Activated CD4-positive, alpha-beta T cell treated with anti-CD3 and anti-CD28 coated beads, Interleukin-10, Interleukin-2, amounts not matched to agents 100 ng/mL and 50 ng/mL, durations not matched to agents 16 hours and 8 hours (primary cell): ENCODE results near the gene DNAH5.

Experiments
- DNase-seq: peaks from one replicate; pipeline ENCODE4 v3.0.0-alpha.2; 2020

The DNAH5 gene

GRCh38 chr5:13692172-13692571 is 252.3 kb downstream of the DNAH5 start:
- no peak for DNase-seq

- no peak for DNase-seq
Measured at GRCh38 chr5:13676531-13676930, 268.0 kb downstream of the DNAH5 start.

- no peak for DNase-seq
Measured at GRCh38 chr5:13674391-13674790, 270.1 kb downstream of the DNAH5 start.

- no peak for DNase-seq
Measured at GRCh38 chr5:13673511-13673910, 271.0 kb downstream of the DNAH5 start.

- DNase-seq: no peak
Measured at GRCh38 chr5:13664377-13664776, 280.1 kb downstream of the DNAH5 start.

GRCh38 chr5:13662626-13663025 is 281.9 kb downstream of the DNAH5 start:
- no peak for DNase-seq

GRCh38 chr5:13661272-13661671 is 283.2 kb downstream of the DNAH5 start:
- no peak for DNase-seq

GRCh38 chr5:13660072-13660471 is 284.4 kb downstream of the DNAH5 start:
- no peak for DNase-seq

- DNase-seq: no peak
Measured at GRCh38 chr5:13659391-13659790, 285.1 kb downstream of the DNAH5 start.

- no peak for DNase-seq
Measured at GRCh38 chr5:13658761-13659160, 285.7 kb downstream of the DNAH5 start.

GRCh38 chr5:13658152-13658551 is 286.3 kb downstream of the DNAH5 start:
- no peak for DNase-seq

GRCh38 chr5:13653709-13654108 is 290.8 kb downstream of the DNAH5 start:
- DNase-seq: no peak

GRCh38 chr5:13649656-13650055 is 294.8 kb downstream of the DNAH5 start:
- DNase-seq: no peak

GRCh38 chr5:13648822-13649221 is 295.7 kb downstream of the DNAH5 start:
- DNase-seq: no peak

GRCh38 chr5:13643734-13644133 is 300.8 kb downstream of the DNAH5 start:
- DNase-seq: no peak

GRCh38 chr5:13643196-13643595 is 301.3 kb downstream of the DNAH5 start:
- no peak for DNase-seq
